ENCODE measurements around the gene OR51B4. TPM values are rescaled to one million over a fixed set of nuclear protein-coding genes. Genes with fewer than 3 reads are reported as not detected.
"Not testable (repeated sequence)": the region's sequence is repeated elsewhere in the genome, so short reads cannot be mapped to it uniquely, and the experiment has no call there.

Gene OR51B4
- total and polyA plus RNA-seq, 4 donors = not detected

- no peaks in the 10 kb centered on the region for H3K4me1 ChIP-seq (ENCODE audit: control insufficient read depth in 1 of 2, insufficient read depth in 2 of 2, low read length in 2 of 2)
- no peaks in the 10 kb centered on the region for H3K36me3 ChIP-seq (ENCODE audit: control insufficient read depth in 1 of 2, insufficient read depth in 2 of 2, low read length in 1 of 2)
- 21 to 37% methylated on average over 4 of the region's 4 CpGs for WGBS, 2 donors
- no peak for DNase-seq
- peaks cover 0 to 3% of the 10 kb centered on the region in 2 donors for H3K27me3 ChIP-seq (ENCODE audit: control insufficient read depth in 1 of 2, insufficient read depth in 2 of 2, low read length in 1 of 2)
- no peaks in the 10 kb centered on the region for H3K9me3 ChIP-seq (ENCODE audit: control insufficient read depth, low read length)
- no peak for ATAC-seq (ENCODE audit: low FRiP score)
- H3K27ac ChIP-seq (ENCODE audit: low read depth in 1 of 2, low read length in 2 of 2) = no peak within 1 kb of the TSS
- intact Hi-C loops (cut with DNase I) = no loop called here
- no peak within 1 kb of the TSS for H3K4me3 ChIP-seq (ENCODE audit: low read length in 2 of 2)
Observed at GRCh38 chr11:5269715-5270147, 32.0 kb downstream of the OR51B4 start, which contains the start of gene HBE1. Gene HBE1 (minus strand): TSS chr11:5269945. CDS start chr11:5269890, 55 bp downstream.

DNA sequence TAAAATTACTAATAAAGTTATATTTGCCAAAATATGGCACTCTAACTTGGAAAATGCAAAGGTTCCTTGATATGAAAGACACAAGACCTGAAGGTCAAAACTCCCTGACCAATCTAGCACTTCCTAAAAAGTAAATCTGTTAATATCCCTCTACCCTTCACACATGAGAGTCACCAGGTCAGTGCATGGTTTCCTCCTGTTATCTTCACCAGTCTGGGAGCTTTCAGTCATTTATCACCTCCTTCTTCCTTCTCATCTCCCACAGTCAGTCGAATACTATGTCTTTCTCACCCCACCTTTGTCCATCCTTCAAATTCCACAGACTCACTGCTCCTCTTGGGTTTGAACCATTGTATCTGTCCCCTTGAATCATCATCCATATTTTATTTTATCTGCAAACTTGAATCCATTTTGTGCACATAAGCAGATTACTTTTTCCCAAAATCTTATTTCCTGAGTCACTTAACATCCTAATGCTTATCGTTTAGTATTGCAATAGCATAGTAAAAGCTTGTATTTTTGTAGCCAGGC, 34.6 kb downstream of the OR51B4 start:
- DNase-seq = no peak
- Histone ChIP-seq H3K4me1 (ENCODE audit: control insufficient read depth in 1 of 2, insufficient read depth in 2 of 2, low read length in 2 of 2) (no peaks in the 10 kb centered on the region), H3K36me3 (ENCODE audit: control insufficient read depth in 1 of 2, insufficient read depth in 2 of 2, low read length in 1 of 2) (no peaks in the 10 kb centered on the region), H3K4me3 (ENCODE audit: low read length in 2 of 2) (no peak overlapping the region), H3K27ac (ENCODE audit: low read depth in 1 of 2, low read length in 2 of 2) (no peak overlapping the region), H3K27me3 (ENCODE audit: control insufficient read depth in 1 of 2, insufficient read depth in 2 of 2, low read length in 1 of 2) (peaks cover 0 to 3% of the 10 kb centered on the region in 2 donors), H3K9me3 (ENCODE audit: control insufficient read depth, low read length) (no peaks in the 10 kb centered on the region)
- ATAC-seq (ENCODE audit: low FRiP score) = no peak
- WGBS, 2 donors = 87 to 90% methylated on average over 2 of the region's 2 CpGs
- intact Hi-C loops (cut with DNase I) = no loop called here

- intact Hi-C loops (cut with DNase I) = no loop called here
Observed at GRCh38 chr11:5266609-5267008, 35.1 kb downstream of the OR51B4 start.

GRCh38 chr11:5265832-5266231, 35.9 kb downstream of the OR51B4 start:
- 39 to 43% methylated on average over 2 of the region's 2 CpGs for WGBS, 2 donors
- intact Hi-C loops (cut with DNase I) = no loop called here
- DNase-seq (no peak), ATAC-seq (ENCODE audit: low FRiP score) (no peak)
- Histone ChIP-seq H3K27ac (ENCODE audit: low read depth in 1 of 2, low read length in 2 of 2) (no peak overlapping the region), H3K27me3 (ENCODE audit: control insufficient read depth in 1 of 2, insufficient read depth in 2 of 2, low read length in 1 of 2) (peaks cover 0 to 3% of the 10 kb centered on the region in 2 donors), H3K4me1 (ENCODE audit: control insufficient read depth in 1 of 2, insufficient read depth in 2 of 2, low read length in 2 of 2) (no peaks in the 10 kb centered on the region), H3K9me3 (ENCODE audit: control insufficient read depth, low read length) (no peaks in the 10 kb centered on the region), H3K4me3 (ENCODE audit: low read length in 2 of 2) (no peak overlapping the region), H3K36me3 (ENCODE audit: control insufficient read depth in 1 of 2, insufficient read depth in 2 of 2, low read length in 1 of 2) (no peaks in the 10 kb centered on the region)

More at GRCh38 chr11:5266609-5267008, 35.1 kb downstream of the OR51B4 start:
- Histone ChIP-seq H3K27ac (ENCODE audit: low read depth in 1 of 2, low read length in 2 of 2) (no peak overlapping the region), H3K9me3 (ENCODE audit: control insufficient read depth, low read length) (no peaks in the 10 kb centered on the region), H3K36me3 (ENCODE audit: control insufficient read depth in 1 of 2, insufficient read depth in 2 of 2, low read length in 1 of 2) (no peaks in the 10 kb centered on the region), H3K27me3 (ENCODE audit: control insufficient read depth in 1 of 2, insufficient read depth in 2 of 2, low read length in 1 of 2) (peaks cover 0 to 3% of the 10 kb centered on the region in 2 donors), H3K4me3 (ENCODE audit: low read length in 2 of 2) (no peak overlapping the region), H3K4me1 (ENCODE audit: control insufficient read depth in 1 of 2, insufficient read depth in 2 of 2, low read length in 2 of 2) (no peaks in the 10 kb centered on the region)
- DNase-seq = no peak
- no peak for ATAC-seq (ENCODE audit: low FRiP score)

DNA sequence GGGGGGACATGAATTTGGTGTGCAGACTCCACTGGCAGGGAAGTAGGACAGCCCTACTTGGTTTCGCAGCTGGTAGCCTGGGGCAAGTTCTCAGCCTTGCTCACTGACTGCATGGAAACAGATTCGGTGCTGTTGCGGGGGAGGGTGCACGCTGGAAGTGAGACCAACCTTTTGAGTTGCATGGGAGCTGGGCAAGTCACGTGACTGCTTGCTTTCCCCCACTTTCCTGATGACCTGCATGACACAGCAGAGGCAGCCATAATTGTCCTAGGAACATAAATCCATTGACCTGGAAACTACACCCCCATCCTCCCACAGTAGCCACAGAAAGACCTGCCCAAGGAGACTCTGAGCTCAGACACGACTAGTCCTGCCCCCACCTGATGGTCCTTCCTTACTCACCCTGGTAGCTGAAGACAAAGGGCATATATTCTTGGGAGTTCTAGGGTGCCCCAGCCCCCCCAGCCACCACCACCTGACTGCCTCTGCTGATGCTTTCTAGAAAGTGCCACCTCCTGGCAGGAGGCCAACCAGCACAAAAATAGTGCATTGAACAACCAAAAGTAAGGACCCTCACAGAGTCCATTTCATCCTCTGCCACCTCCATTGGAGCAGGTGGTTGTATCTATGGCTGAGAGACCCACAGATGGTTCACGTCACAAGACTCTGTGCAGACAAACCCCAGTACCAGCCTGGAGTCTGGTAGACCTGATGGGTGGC, 43.0 kb downstream of the OR51B4 start:
- Histone ChIP-seq H3K27ac (ENCODE audit: low read depth in 1 of 2, low read length in 2 of 2) (no peak overlapping the region), H3K27me3 (ENCODE audit: control insufficient read depth in 1 of 2, insufficient read depth in 2 of 2, low read length in 1 of 2) (no peaks in the 10 kb centered on the region), H3K36me3 (ENCODE audit: control insufficient read depth in 1 of 2, insufficient read depth in 2 of 2, low read length in 1 of 2) (no peaks in the 10 kb centered on the region), H3K4me1 (ENCODE audit: control insufficient read depth in 1 of 2, insufficient read depth in 2 of 2, low read length in 2 of 2) (no peaks in the 10 kb centered on the region), H3K4me3 (ENCODE audit: low read length in 2 of 2) (no peak overlapping the region), H3K9me3 (ENCODE audit: control insufficient read depth, low read length) (no peaks in the 10 kb centered on the region)
- intact Hi-C loops (cut with DNase I) = no loop called here
- DNase-seq (no peak), ATAC-seq (ENCODE audit: low FRiP score) (no peak)
- 68 to 72% methylated on average over 7 of the region's 7 CpGs for WGBS, 2 donors

GRCh38 chr11:5257296-5257695, 44.5 kb downstream of the OR51B4 start:
- Histone ChIP-seq H3K27me3 (ENCODE audit: control insufficient read depth in 1 of 2, insufficient read depth in 2 of 2, low read length in 1 of 2) (no peaks in the 10 kb centered on the region), H3K27ac (ENCODE audit: low read depth in 1 of 2, low read length in 2 of 2) (no peak overlapping the region), H3K9me3 (ENCODE audit: control insufficient read depth, low read length) (no peaks in the 10 kb centered on the region), H3K36me3 (ENCODE audit: control insufficient read depth in 1 of 2, insufficient read depth in 2 of 2, low read length in 1 of 2) (no peaks in the 10 kb centered on the region), H3K4me1 (ENCODE audit: control insufficient read depth in 1 of 2, insufficient read depth in 2 of 2, low read length in 2 of 2) (no peaks in the 10 kb centered on the region), H3K4me3 (ENCODE audit: low read length in 2 of 2) (no peak overlapping the region)
- WGBS, 2 donors = 9 to 12% methylated on average over 2 of the region's 2 CpGs
- ATAC-seq (ENCODE audit: low FRiP score) (no peak), DNase-seq (no peak)
- intact Hi-C loops (cut with DNase I) = no loop called here

GRCh38 chr11:5254646-5255413, 46.9 kb downstream of the OR51B4 start, which contains the start of gene HBG2:
Gene HBG2 (minus strand): TSS chr11:5254781. CDS start chr11:5254728, 53 bp downstream.
- H3K27ac ChIP-seq (ENCODE audit: low read depth in 1 of 2, low read length in 2 of 2); H3K36me3 ChIP-seq (ENCODE audit: control insufficient read depth in 1 of 2, insufficient read depth in 2 of 2, low read length in 1 of 2); ATAC-seq (ENCODE audit: low FRiP score); H3K9me3 ChIP-seq (ENCODE audit: control insufficient read depth, low read length); DNase-seq; H3K4me1 ChIP-seq (ENCODE audit: control insufficient read depth in 1 of 2, insufficient read depth in 2 of 2, low read length in 2 of 2); H3K27me3 ChIP-seq (ENCODE audit: control insufficient read depth in 1 of 2, insufficient read depth in 2 of 2, low read length in 1 of 2); intact Hi-C loops (cut with DNase I); H3K4me3 ChIP-seq (ENCODE audit: low read length in 2 of 2): not testable (repeated sequence)
- 58 to 60% methylated on average over 4 of the region's 9 CpGs for WGBS, 2 donors

- H3K4me1 ChIP-seq (ENCODE audit: control insufficient read depth in 1 of 2, insufficient read depth in 2 of 2, low read length in 2 of 2); ATAC-seq (ENCODE audit: low FRiP score); H3K27ac ChIP-seq (ENCODE audit: low read depth in 1 of 2, low read length in 2 of 2); intact Hi-C loops (cut with DNase I); H3K27me3 ChIP-seq (ENCODE audit: control insufficient read depth in 1 of 2, insufficient read depth in 2 of 2, low read length in 1 of 2); H3K4me3 ChIP-seq (ENCODE audit: low read length in 2 of 2); H3K9me3 ChIP-seq (ENCODE audit: control insufficient read depth, low read length); H3K36me3 ChIP-seq (ENCODE audit: control insufficient read depth in 1 of 2, insufficient read depth in 2 of 2, low read length in 1 of 2); DNase-seq: not testable (repeated sequence)
- WGBS, 2 donors = 78 to 80% methylated on average over 2 of the region's 2 CpGs
Observed at GRCh38 chr11:5254023-5254422, 47.7 kb downstream of the OR51B4 start.
